Panc1 (cell line): ENCODE results near the gene KASH5. TPM values are rescaled to one million over a fixed set of nuclear protein-coding genes. Genes with fewer than 3 reads are reported as not detected.

Experiments used
- ATAC-seq: fragments of 200-7000 bp; cut with Tn5 transposase; 2 replicates; pipeline ENCODE4 v1.9.1; 2020; ENCODE audit warnings: mild to moderate bottlenecking, moderate library complexity
- BruUV-seq: library from RNA; stranded (reverse); fragments of 400-500 nt; replicated peaks from 2 replicates; lab custom pipeline; 2021; lab: Mats Ljungman, UMichigan
- CTCF ChIA-PET: fragments of 300-600 bp; sonication (Branson Sonifier 250); formaldehyde crosslinking; loops from one replicate; lab custom pipeline; 2022; ENCODE audit warnings: antibody characterized with exemption; lab: Charles Lee
- POLR2A ChIA-PET: fragments of 300-600 bp; sonication (Branson Sonifier 250); formaldehyde crosslinking; loops from one replicate; lab custom pipeline; 2022; ENCODE audit warnings: antibody characterized with exemption; lab: Charles Lee
- DNase-seq: peaks from one replicate; pipeline ENCODE4 v3.0.0-alpha.2; 2010; ENCODE audit warnings: low read depth, low spot score
- H3K27ac ChIP-seq: 2 replicates; pipeline ENCODE4 v1.5.1; 2011; ENCODE audit warnings: mild to moderate bottlenecking, low read length, inconsistent platforms
- H3K27me3 ChIP-seq: fragments of 200-500 bp; sonication (Bioruptor generic); 2 replicates; pipeline ENCODE4 v1.6.0; 2014; ENCODE audit warnings: low read length, inconsistent platforms; ENCODE audit not compliant: control insufficient read depth, insufficient read depth
- H3K36me3 ChIP-seq: fragments of 200-500 bp; sonication (Bioruptor generic); 2 replicates; pipeline ENCODE4 v1.5.1; 2014; ENCODE audit warnings: inconsistent platforms, mild to moderate bottlenecking, low read length, moderate library complexity; ENCODE audit not compliant: control insufficient read depth, insufficient read depth
- H3K4me1 ChIP-seq: 2 replicates; pipeline ENCODE4 v1.5.1; 2011; ENCODE audit warnings: inconsistent platforms, mild to moderate bottlenecking, low read length, moderate library complexity; ENCODE audit not compliant: control insufficient read depth, insufficient read depth
- H3K4me3 ChIP-seq, 2 experiments: 2 replicates each; pipeline ENCODE4 v1.5.1; 2011 to 2012; ENCODE audit warnings: low read depth in 2 of 2, low read length in 2 of 2, mild to moderate bottlenecking in 2 of 2, inconsistent platforms in 1 of 2, moderate library complexity in 1 of 2
- H3K9me3 ChIP-seq: fragments of 200-500 bp; sonication (Bioruptor generic); 2 replicates; pipeline ENCODE4 v1.5.1; 2014; ENCODE audit warnings: low read depth, mild to moderate bottlenecking, inconsistent platforms, low read length, moderate library complexity; ENCODE audit not compliant: control insufficient read depth, insufficient read depth
- CTCF ChIP-seq: fragments of 450-650 bp; IDR thresholded peaks from 2 replicates; pipeline ENCODE4 v1.5.1; 2017; ENCODE audit warnings: mild to moderate bottlenecking
- SIN3A ChIP-seq: IDR thresholded peaks from 2 replicates; pipeline ENCODE4 v1.6.1; 2012; ENCODE audit warnings: low read depth, mild to moderate bottlenecking, low read length, moderate library complexity, borderline replicate concordance; ENCODE audit not compliant: insufficient read depth
- TCF7L2 ChIP-seq: IDR thresholded peaks from 2 replicates; pipeline ENCODE4 v1.6.1; 2011; ENCODE audit warnings: mild to moderate bottlenecking, low read depth, low read length, inconsistent platforms
- in situ Hi-C: cut with HindIII; loops from 2 replicates; pipeline ENCODE4 v1.10.0; 2016; ENCODE audit warnings: low sequenced_read_pairs, low pct_unique_long_range_greater_than_20kb
- intact Hi-C: fragments of 100-400 bp; cut with micrococcal nuclease; formaldehyde crosslinking; loops from one replicate; pipeline ENCODE4 v1.10.0; 2022; ENCODE audit not compliant: unreplicated experiment
- total RNA-seq: library from RNA; stranded (reverse); gene quantifications from one replicate; pipeline ENCODE4 v1.2.1, GENCODE V29; 2021; ENCODE audit not compliant: unreplicated experiment
- TF ChIP-seq, protein P1 (sequence below), 2 experiments: IDR thresholded peaks; 2 replicates each; pipeline ENCODE4 v1.6.1; 2011 to 2012; ENCODE audit warnings: low read depth in 2 of 2, control low read depth in 1 of 2, low read length in 1 of 2, mild to moderate bottlenecking in 1 of 2, moderate library complexity in 1 of 2; ENCODE audit not compliant: insufficient read depth in 1 of 2

Gene KASH5
- total RNA-seq, 1 experiment from 2014 or later: not detected

DNA sequence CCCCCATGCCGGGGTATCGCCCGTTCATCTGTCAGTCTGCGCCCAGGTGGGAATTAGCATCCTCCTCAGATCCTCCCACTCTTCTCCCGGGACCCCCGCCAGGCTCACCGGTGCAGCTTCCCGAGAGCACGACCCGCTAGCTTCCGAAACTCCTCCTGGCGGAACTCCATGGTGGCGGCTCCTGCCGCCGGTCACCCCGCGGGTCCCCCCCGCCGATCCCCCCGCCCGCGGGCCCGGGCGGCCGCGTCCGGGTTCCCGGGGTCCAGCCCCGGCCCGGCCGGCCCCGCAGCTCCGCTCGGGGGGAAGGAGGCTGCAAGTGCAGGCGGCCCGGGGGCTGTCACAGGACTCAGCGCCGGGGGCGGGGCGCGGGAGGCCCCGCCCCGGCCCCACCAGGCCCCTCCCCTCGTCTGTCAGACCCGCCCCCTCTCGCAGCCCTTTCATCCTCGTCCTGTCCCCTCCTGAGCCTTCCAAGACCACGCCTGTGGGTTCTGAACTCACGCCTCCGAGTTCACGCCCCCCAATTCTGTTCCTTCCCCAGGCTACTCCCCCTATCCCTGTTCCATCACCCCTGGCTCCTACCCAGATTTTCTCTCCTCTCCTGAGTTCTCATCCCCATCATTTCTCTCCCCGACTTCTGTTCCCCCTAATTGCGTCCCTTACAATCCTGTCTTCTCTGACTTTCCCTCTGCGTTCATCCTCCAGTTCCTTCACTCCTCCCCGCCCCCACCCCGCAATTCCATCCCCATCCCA, 53.3 kb downstream of the KASH5 start, which contains the start of gene SLC17A7:
SLC17A7 (minus strand) TSS at position 318 of the 750 bp plus-strand sequence; CDS start at position 170, 148 bp downstream.
- ChIA-PET POLR2A (interaction anchor here (0.7 kb wide), 1 partner anchor 139 kb away, joined by 9 read pairs; the partner anchor contains the start of gene NOSIP), CTCF (interaction anchor here (0.6 kb wide), 1 partner anchor 53 kb away, joined by 3 read pairs; the partner anchor contains the start of gene KASH5)
- H3K4me3 ChIP-seq: peak within 1 kb of the TSS; percentile 61 to 62
- no peaks in the 10 kb centered on the region for H3K36me3 ChIP-seq
- BruUV-seq: no TSS peak
- ATAC-seq: no peak
- in situ Hi-C loops (no loop called here), intact Hi-C loops (loop anchor here (5.0 kb wide), 1 partner anchor 49 kb away; no protein-coding TSS in a partner anchor)
- H3K4me1 ChIP-seq: no peaks in the 10 kb centered on the region; the same call in 1 of the 2 replicates
- H3K9me3 ChIP-seq: no peaks in the 10 kb centered on the region
- no peak for DNase-seq
- no peak within 1 kb of the TSS for H3K27ac ChIP-seq
- peaks cover 9% of the 10 kb centered on the region; the same call in 1 of the 2 replicates for H3K27me3 ChIP-seq
- TF ChIP-seq CTCF (no peak; the same call in 1 of the 2 replicates), TCF7L2 (0 out of 2 replicates have a peak, but pooled peaks have one; percentile 18)

GRCh38 chr19:49441960-49442350, 53.9 kb downstream of the KASH5 start:
- no peak for DNase-seq
- no peak for ATAC-seq
- TF ChIP-seq CTCF: no peak
- intact Hi-C loops (loop anchor here (5.0 kb wide), 1 partner anchor 50 kb away; no protein-coding TSS in a partner anchor), in situ Hi-C loops (no loop called here)
- BruUV-seq: no TSS peak
- peaks cover 9% of the 10 kb centered on the region; the same call in 1 of the 2 replicates for H3K27me3 ChIP-seq
- CTCF ChIA-PET: interaction anchor here (0.6 kb wide), 1 partner anchor 54 kb away, joined by 3 read pairs; the partner anchor contains the start of gene KASH5
- no peak overlapping the region for H3K27ac ChIP-seq
- H3K36me3 ChIP-seq: no peaks in the 10 kb centered on the region
- POLR2A ChIA-PET: interaction anchor here (0.7 kb wide), 1 partner anchor 138 kb away, joined by 9 read pairs; the partner anchor contains the start of gene NOSIP
- no peaks in the 10 kb centered on the region for H3K9me3 ChIP-seq
- H3K4me3 ChIP-seq: peak overlapping the region; percentile 61 to 62
- no peaks in the 10 kb centered on the region; the same call in 1 of the 2 replicates for H3K4me1 ChIP-seq

DNA sequence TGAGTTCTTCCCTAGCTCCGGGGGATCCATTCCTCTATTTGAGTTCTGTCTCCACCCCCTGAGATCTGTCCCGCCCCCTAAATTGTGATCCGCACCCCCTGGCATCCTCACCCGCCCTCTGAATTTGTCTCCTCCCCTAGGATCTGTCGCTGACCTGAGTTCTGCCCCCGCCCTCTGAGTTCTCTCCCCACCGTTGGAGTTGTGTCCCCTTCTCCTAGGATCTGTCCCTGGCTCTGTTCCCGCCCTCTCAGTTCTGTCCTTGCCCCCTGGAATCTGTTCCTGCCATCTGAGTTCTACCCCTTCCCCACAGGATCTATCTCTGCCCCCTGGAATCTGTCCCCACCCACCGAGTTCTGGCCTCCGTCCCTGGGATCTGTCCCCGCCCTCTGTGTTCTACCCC, 54.3 kb downstream of the KASH5 start:
- CTCF ChIA-PET: no interaction called here
- Histone ChIP-seq H3K36me3 (no peaks in the 10 kb centered on the region), H3K9me3 (no peaks in the 10 kb centered on the region), H3K4me1 (no peaks in the 10 kb centered on the region; the same call in 1 of the 2 replicates), H3K27me3 (peaks cover 9% of the 10 kb centered on the region; the same call in 1 of the 2 replicates), H3K4me3 (peak overlapping the region; percentile 61 to 62), H3K27ac (no peak overlapping the region)
- POLR2A ChIA-PET: interaction anchor here (0.7 kb wide), 1 partner anchor 138 kb away, joined by 9 read pairs; the partner anchor contains the start of gene NOSIP
- intact Hi-C loops (loop anchor here (5.0 kb wide), 1 partner anchor 50 kb away; no protein-coding TSS in a partner anchor), in situ Hi-C loops (no loop called here)
- ATAC-seq (no peak; the same call in 1 of the 2 replicates), DNase-seq (no peak)
- BruUV-seq: no TSS peak
- TF ChIP-seq, protein P1, sequence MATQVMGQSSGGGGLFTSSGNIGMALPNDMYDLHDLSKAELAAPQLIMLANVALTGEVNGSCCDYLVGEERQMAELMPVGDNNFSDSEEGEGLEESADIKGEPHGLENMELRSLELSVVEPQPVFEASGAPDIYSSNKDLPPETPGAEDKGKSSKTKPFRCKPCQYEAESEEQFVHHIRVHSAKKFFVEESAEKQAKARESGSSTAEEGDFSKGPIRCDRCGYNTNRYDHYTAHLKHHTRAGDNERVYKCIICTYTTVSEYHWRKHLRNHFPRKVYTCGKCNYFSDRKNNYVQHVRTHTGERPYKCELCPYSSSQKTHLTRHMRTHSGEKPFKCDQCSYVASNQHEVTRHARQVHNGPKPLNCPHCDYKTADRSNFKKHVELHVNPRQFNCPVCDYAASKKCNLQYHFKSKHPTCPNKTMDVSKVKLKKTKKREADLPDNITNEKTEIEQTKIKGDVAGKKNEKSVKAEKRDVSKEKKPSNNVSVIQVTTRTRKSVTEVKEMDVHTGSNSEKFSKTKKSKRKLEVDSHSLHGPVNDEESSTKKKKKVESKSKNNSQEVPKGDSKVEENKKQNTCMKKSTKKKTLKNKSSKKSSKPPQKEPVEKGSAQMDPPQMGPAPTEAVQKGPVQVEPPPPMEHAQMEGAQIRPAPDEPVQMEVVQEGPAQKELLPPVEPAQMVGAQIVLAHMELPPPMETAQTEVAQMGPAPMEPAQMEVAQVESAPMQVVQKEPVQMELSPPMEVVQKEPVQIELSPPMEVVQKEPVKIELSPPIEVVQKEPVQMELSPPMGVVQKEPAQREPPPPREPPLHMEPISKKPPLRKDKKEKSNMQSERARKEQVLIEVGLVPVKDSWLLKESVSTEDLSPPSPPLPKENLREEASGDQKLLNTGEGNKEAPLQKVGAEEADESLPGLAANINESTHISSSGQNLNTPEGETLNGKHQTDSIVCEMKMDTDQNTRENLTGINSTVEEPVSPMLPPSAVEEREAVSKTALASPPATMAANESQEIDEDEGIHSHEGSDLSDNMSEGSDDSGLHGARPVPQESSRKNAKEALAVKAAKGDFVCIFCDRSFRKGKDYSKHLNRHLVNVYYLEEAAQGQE (IDR thresholded peaks at IDR 0.05; ENCODE audit: insufficient read depth in 1 of 2, low read depth in 2 of 2, low read length in 1 of 2): no peak
- TF ChIP-seq SIN3A: no peak
